Measurements from ENCODE around the gene ADGRG7.

The ADGRG7 gene

DNA sequence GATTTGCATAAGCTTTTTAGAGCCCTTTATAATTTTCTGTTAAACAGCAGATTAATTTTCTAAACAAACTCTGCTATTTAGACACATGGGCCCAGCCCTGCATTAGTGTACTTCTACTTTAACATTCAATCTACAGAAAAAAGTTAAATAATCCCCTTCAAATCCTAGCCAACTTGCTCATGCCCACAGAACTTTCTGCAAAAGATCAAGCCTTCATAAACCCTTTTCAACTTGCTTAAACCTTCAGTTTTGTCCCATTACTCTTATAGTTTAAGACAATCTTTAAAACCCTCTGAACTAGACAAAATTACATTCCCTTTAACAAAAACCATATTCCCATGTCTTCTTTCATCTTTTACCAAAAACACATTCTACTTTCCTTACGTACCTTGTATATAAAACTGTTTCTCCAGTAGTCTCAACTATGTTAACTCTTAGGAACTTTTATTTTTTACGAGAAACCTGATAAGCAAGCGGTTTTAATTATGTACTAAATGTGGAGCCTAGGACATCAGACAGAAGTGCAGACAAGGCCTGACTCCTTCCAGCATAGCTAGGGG lies 25.2 kb upstream of the ADGRG7 start:
- TF ChIP-seq GATA3 (IDR thresholded peaks at IDR 0.05; ENCODE audit: low read depth, low read length) (no peak), GATA2 (IDR thresholded peaks at IDR 0.05; ENCODE audit: low read depth, low read length) (no peak)

DNA sequence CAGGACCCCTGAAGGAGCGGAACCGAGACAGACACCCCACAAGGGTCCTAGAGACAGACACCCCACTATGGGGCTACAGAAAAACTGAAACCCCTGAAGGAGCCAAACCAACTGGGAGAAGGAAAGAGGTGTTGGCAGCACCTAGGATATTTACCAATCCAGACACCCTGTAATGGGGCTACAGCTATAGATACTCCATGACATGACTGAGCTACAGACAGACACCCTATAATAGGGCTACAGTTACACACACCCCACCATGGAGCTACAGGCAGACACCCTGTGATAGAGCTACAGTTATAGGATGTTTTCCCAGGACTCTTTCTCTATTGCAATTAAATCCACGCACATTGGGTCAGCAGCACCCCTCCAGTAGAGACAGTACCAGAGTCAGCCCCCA lies 22.6 kb upstream of the ADGRG7 start:
- TF ChIP-seq GATA2 (IDR thresholded peaks at IDR 0.05; ENCODE audit: low read depth, low read length) (no peak), GATA3 (IDR thresholded peaks at IDR 0.05; ENCODE audit: low read depth, low read length) (no peak)

DNA sequence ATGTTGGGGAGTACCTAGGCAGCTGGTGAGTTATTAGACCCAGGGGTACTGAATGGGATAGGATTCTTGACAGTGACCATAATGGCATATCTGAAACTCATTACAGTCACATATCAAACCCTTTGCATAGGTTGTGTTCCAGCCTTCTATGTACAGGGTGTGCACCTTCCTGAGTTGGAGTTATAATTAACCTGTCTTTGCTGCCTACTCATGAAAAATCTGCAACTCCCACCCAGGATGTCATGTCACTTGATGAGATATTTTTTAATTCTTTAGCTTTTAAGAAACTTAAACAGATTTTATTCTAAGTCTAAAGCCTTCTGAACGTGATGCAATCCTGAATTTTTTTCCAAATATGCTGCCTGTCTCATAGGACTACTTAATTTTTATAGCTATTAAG lies 21.1 kb upstream of the ADGRG7 start:
- TF ChIP-seq GATA2 (IDR thresholded peaks at IDR 0.05; ENCODE audit: low read depth, low read length) (no peak), GATA3 (IDR thresholded peaks at IDR 0.05; ENCODE audit: low read depth, low read length) (no peak)

DNA sequence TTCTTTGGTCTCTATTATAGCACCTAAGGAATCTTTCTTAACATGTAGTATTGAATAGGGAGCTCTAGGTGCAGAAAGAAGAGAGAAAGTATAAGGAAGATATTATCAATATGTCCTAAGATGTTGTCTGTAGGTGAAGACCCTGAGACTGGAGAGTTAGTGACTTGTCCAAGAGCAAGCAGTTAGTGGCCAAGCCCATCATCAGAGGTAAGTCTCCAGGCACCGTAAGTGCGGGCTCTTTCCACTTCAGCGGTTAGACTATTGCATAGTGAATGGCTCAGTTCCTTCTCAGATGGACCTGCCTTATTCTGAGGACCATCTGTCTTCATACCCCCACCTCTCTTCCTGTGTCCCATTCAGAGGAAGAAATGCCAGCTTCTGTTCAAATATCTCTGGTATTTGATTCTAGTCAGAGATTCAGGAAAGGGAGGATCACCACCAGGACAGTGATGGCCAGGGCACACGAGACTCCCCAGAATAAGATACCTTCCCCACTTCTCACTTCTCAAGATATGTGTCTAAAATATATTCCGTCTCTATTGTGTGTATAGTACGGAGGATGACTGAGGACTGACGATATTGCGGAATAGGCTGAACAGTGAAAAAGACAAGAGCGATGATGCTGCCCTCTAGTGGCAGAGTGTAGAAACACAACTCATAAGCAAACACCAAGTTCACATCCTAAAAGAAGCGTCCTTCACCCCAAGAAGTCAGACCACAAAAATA lies 19.1 kb upstream of the ADGRG7 start:
- TF ChIP-seq GATA3 (IDR thresholded peaks at IDR 0.05; ENCODE audit: low read depth, low read length), result no peak
- TF ChIP-seq GATA2 (IDR thresholded peaks at IDR 0.05; ENCODE audit: low read depth, low read length), result no peak

DNA sequence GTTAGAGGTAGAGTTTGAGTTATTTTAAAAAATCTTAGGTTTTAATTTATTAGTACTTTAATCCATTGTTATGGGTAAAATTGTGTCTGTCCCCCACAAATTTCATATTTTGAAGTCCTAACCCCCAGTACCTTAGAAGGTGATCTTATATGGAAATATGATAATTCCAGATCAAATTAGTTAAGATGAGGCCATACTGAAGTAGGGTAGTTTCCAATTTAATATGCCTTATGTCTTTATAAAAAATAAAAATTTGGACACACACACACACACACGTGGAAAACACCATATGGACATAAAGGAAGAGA lies 18.6 kb upstream of the ADGRG7 start:
- TF ChIP-seq GATA2 (IDR thresholded peaks at IDR 0.05; ENCODE audit: low read depth, low read length) (no peak), GATA3 (IDR thresholded peaks at IDR 0.05; ENCODE audit: low read depth, low read length) (no peak)

DNA sequence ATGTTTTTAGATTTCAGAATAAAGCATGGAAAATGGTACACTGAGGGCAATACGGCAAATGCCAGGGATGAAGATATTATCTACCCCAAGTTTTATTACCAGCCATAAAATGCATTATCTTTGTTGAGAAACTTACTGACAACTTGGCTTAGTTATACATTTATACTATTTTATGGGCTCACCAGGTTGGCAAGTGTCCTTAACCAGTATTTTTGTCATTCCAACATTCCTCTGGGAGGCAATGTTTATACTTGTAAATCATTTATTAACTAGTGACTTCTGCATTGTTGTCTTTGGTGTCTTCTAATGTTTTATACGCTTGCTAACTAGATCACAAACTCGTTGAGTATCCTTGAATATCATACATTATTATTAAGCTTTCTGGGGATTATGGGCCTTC lies 18.0 kb upstream of the ADGRG7 start:
- TF ChIP-seq GATA2 (IDR thresholded peaks at IDR 0.05; ENCODE audit: low read depth, low read length), result no peak
- TF ChIP-seq GATA3 (IDR thresholded peaks at IDR 0.05; ENCODE audit: low read depth, low read length), result no peak

DNA sequence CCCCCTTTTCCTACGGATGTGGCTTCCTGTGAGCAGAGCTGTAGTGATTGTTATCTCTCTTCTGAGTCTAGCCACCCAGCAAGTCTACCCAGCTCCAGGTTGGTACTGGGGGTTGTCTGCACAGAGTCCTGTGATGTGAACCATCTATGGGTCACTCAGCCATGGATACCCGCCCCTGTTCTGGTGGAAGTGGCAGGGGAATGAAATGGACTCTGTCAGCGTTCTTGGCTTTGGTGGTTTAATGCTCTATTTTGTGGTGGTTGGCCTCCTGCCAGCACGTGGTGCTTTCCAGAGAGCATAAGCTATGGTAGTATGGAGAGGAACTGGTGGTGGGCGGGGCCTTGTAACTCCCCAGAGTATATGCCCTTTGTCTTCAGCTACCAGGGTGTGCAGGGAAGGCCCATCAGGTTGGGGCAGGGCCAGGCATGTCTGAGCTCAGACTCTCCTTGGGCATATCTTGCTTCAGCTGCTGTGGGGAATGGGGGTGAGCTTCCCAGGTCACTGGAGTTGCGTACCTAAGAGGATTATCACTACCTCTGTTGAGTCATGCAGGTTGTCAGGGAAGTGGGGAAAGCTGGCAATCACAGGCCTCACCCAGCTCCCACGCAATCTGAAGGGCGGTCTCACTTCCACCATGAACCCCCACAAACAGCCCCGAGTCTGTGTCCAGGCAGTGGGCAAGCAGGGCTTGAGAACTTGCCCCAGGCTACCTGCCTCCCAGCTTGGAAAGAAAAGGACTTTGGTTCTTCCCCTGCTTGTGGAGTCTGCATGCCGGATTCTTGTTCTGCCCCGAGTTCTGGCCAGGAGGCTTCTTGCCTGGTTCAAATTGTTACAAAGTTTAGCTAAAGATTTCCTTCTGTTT lies 9.0 kb upstream of the ADGRG7 start:
- no peak for TF ChIP-seq GATA2 (IDR thresholded peaks at IDR 0.05; ENCODE audit: low read depth, low read length)
- no peak for TF ChIP-seq GATA3 (IDR thresholded peaks at IDR 0.05; ENCODE audit: low read depth, low read length)

DNA sequence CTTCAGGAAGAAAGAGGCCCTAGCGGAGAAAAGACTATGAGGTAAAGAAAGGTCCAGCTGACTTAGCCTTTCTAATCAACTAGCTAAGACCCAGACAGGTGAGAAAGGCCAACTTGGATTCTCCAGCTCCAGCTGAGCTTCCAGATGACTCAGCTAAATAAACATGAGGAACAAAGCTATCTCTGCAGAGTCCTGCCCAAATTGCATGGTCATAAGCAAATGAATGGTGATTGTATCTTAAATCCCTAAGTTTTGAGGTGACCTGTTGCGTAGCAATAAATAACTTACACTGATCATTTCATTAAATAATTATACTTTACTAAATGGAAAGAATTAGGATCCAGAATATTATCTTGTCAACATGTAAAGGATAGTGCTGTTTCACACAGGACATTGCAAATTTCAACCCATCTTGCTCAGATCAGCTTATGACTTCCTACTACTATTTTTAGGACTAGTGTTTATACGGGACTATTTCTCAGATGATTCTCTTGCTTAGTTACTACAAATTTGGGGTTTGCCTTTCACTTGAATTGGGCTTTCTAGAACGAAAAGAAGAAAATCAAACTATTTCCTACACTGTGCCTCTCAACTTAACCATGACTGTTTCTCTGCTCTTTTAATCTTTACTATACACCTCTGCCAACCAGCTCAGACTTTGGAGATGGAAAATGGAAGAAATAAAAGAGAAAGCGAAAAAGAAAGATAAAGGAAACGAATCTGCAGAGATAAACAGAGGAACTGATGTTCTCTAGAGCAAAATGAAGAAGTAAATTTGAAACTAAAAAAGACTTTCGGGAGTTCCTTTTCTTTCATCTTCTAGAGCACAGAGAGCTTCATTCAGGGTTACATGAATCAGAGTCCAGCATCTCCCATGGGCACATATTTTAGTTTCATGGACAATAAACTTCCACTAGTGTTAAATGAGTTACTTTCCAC lies 6.6 kb upstream of the ADGRG7 start:
- no peak for TF ChIP-seq GATA2 (IDR thresholded peaks at IDR 0.05; ENCODE audit: low read depth, low read length)
- TF ChIP-seq GATA3 (IDR thresholded peaks at IDR 0.05; ENCODE audit: low read depth, low read length), result no peak

DNA sequence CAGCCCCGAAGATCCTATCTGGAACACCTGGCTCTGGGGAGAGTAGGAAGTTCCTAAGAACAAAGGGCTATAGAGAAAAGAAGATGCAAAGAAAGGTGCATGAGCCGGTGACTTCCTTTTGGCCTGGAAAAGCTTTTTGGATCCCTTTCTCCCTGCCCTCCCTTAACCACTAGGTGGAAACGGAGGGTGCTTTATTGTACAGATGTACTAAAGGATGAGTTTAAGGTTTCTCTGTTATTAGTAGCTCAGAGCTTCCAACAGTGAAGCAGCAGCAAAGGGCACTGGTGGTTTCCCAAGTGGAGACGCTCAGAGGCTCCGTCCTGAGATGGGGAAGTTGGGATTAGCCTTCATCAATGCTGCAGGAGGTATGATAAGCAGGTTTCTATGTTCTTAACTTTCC lies 5.9 kb upstream of the ADGRG7 start:
- TF ChIP-seq GATA3 (IDR thresholded peaks at IDR 0.05; ENCODE audit: low read depth, low read length), result no peak
- no peak for TF ChIP-seq GATA2 (IDR thresholded peaks at IDR 0.05; ENCODE audit: low read depth, low read length)

DNA sequence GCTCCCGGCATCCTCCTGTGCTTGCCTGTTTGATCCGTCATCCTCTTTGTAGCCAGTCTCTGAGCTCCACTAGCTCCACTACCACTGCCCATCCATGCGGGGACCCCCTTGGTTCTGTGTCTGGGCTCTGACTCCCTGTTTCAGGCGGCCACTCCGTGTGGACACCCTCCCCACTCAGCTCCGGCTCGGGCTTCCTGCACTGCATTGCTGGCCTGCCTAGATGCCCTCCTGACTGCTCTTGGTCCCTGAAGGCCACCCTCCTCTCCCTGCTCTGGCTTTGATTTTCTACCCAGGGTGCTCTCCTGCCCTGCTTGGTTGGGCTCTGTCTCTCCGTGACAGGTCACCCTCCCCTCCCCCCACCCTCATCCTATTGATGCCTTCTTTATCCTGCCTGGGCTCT lies 4.0 kb upstream of the ADGRG7 start:
- TF ChIP-seq GATA3 (IDR thresholded peaks at IDR 0.05; ENCODE audit: low read depth, low read length) (no peak), GATA2 (IDR thresholded peaks at IDR 0.05; ENCODE audit: low read depth, low read length) (no peak)

DNA sequence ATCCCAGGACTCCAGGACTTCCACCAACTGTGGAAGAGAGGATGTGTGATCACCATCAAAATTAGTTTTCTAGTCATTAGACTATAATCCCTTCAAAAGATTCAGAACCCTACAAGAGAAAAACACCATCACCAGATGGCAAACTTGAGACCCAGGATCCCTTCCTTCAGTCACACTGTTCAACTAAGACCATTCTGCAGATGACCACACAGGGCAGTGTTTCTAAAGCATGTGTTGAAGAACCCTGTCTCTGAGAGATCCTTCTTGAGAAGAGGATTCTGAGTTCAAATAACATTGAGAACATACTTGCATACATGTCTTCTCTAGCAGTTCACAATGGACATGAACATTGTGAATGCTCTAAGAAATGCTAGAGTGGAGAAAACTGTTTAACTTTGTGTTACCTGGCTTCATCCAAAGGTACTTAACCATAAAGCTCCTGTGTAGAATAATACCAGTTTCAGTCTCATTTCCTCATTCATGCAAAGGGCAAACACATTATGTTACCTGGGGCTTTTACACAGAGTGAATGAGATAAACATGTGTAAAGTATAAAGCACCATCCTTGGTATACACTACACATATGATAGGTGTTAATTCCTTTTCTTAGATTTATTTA lies 2.4 kb upstream of the ADGRG7 start:
- TF ChIP-seq GATA3 (IDR thresholded peaks at IDR 0.05; ENCODE audit: low read depth, low read length) (no peak), GATA2 (IDR thresholded peaks at IDR 0.05; ENCODE audit: low read depth, low read length) (no peak)

DNA sequence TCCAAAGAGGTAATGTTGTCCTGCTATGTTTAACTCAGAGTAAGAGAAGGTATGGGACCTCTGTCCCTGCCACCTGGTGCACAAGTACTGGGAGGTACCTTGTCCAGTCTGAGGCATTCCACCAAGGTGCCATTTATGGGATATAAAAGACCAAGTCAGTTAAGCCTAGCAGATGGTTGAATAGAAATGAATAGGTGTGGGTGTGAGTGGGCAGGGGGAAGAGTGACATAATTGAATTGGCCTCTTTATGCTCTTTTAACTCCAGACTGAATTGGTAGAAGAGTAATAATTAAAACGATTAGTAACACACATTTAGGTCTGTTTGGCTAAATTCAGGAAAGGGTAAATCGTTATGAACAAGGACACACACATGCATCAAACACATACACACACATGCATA lies 562 bp downstream of the ADGRG7 start:
- TF ChIP-seq GATA2 (IDR thresholded peaks at IDR 0.05; ENCODE audit: low read depth, low read length), result no peak
- TF ChIP-seq GATA3 (IDR thresholded peaks at IDR 0.05; ENCODE audit: low read depth, low read length), result no peak

DNA sequence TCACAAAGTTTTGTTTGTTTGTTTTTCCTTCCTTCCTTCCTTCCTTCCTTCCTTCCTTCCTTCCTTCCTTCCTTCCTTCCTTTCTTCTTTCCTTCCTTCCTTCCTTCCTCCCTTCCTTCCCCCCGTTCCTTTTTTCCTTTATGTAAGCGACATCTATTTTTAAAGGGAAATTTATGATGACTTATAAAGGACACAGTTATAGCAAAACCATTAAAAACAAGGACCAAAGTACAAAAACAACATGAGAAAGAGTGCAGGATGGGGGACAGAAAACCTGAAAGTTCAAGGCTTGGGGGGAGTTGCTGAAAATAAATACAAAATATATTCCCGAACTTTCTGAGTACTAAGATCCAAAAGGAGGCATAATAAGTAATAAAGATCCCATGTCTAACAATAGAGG lies 1.8 kb downstream of the ADGRG7 start:
- TF ChIP-seq GATA2 (IDR thresholded peaks at IDR 0.05; ENCODE audit: low read depth, low read length) (no peak), GATA3 (IDR thresholded peaks at IDR 0.05; ENCODE audit: low read depth, low read length) (no peak)

Measured in SH-SY5Y (cell line).